HL-60 (cell line): ENCODE data around the gene SIVA1.

ENCODE experiments used
- POLR2AphosphoS5 ChIP-seq: IDR thresholded peaks from 2 replicates; pipeline ENCODE4 v1.6.1; 2012; ENCODE audit warnings: low read depth
- TF ChIP-seq, protein P1 (sequence below): IDR thresholded peaks from one replicate; pipeline ENCODE4 v1.5.1; 2011; ENCODE audit warnings: low read length, control low read depth, inconsistent platforms; ENCODE audit not compliant: insufficient read depth

DNA sequence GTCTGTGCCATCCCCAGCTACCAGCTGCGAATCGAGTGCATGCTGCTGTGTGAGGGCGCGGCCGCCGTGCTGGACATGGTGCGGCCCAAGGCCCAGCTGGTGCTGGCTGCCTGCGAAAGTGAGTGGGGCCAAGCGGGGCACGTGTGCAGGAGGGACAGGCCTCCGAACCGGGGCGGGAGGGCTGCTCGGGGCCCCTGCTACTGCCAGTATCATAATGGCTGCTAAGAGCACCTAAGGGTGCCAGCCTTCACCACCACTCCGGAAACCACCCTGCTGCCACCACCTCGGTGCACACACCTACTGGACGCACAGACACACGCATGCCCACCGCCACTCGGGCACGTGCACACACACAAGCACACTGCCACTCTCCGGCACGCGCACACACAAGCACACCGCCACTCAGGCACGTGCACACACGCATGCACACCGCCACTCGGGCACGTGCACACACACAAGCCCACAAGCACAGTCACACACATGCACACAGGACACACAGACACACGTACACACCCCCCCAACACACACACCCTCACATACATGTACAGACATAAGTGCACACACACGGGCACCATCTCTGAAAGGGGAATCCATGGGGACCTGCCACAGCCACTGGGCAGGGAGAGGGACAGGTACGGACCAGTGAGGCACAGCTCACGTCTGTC, 42.7 kb upstream of the SIVA1 start:
- TF ChIP-seq, protein P1, sequence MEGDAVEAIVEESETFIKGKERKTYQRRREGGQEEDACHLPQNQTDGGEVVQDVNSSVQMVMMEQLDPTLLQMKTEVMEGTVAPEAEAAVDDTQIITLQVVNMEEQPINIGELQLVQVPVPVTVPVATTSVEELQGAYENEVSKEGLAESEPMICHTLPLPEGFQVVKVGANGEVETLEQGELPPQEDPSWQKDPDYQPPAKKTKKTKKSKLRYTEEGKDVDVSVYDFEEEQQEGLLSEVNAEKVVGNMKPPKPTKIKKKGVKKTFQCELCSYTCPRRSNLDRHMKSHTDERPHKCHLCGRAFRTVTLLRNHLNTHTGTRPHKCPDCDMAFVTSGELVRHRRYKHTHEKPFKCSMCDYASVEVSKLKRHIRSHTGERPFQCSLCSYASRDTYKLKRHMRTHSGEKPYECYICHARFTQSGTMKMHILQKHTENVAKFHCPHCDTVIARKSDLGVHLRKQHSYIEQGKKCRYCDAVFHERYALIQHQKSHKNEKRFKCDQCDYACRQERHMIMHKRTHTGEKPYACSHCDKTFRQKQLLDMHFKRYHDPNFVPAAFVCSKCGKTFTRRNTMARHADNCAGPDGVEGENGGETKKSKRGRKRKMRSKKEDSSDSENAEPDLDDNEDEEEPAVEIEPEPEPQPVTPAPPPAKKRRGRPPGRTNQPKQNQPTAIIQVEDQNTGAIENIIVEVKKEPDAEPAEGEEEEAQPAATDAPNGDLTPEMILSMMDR = no peak
- TF ChIP-seq POLR2AphosphoS5 = no peak
